Kidney (tissue), 14 donors: ENCODE measurements around the gene NGDN. TPM values are rescaled to one million over a fixed set of nuclear protein-coding genes. Genes with fewer than 3 reads are reported as not detected.

Experiments used
- DNase-seq, 5 donors: peaks; one replicate each; pipeline ENCODE4 v3.0.0-alpha.2; 2013 to 2020
- FAIRE-seq: peaks from 2 replicates; lab custom pipeline; 2012; peaks lifted over from hg19 to GRCh38; lab: Jason Lieb, UNC
- H3K27ac ChIP-seq, 2 donors: one replicate each; pipeline ENCODE4 v1.7.0; 2013; ENCODE audit warnings: low read depth in 2 of 2, low read length in 2 of 2, inconsistent platforms in 1 of 2
- H3K27me3 ChIP-seq: one replicate; pipeline ENCODE4 v1.7.1; 2013; ENCODE audit warnings: low read length, inconsistent platforms; ENCODE audit not compliant: control insufficient read depth, insufficient read depth
- H3K36me3 ChIP-seq, 3 donors: one replicate each; pipeline versions ENCODE4 v1.7.0 to v1.7.1; 2013; ENCODE audit warnings: low read length in 3 of 3, control low read depth in 1 of 3, inconsistent platforms in 1 of 3; ENCODE audit not compliant: insufficient read depth in 3 of 3, control insufficient read depth in 2 of 3
- H3K4me1 ChIP-seq, 3 donors: one replicate each; pipeline versions ENCODE4 v1.7.0 to v1.7.1; 2013; ENCODE audit warnings: low read length in 3 of 3, inconsistent platforms in 1 of 3, low read depth in 1 of 3; ENCODE audit not compliant: control insufficient read depth in 2 of 3, insufficient read depth in 2 of 3
- H3K4me3 ChIP-seq, 3 donors: one replicate each; pipeline versions ENCODE4 v1.7.0 to v1.8.1; 2013; ENCODE audit warnings: low read length in 3 of 3, control low read depth in 1 of 3, inconsistent platforms in 1 of 3
- H3K9ac ChIP-seq, 3 donors: one replicate each; pipeline versions ENCODE4 v1.7.0 to v1.7.1; 2013; ENCODE audit warnings: low read length in 3 of 3, control low read depth in 1 of 3, inconsistent platforms in 1 of 3
- H3K9me3 ChIP-seq, 3 donors: one replicate each; pipeline versions ENCODE4 v1.7.0 to v1.7.1; 2013; ENCODE audit warnings: low read length in 3 of 3, control low read depth in 1 of 3, inconsistent platforms in 1 of 3; ENCODE audit not compliant: control insufficient read depth in 2 of 3, insufficient read depth in 1 of 3
- intact Hi-C: fragments of 100-400 bp; cut with DNase I; formaldehyde crosslinking; loops from one replicate; pipeline ENCODE4 v1.11.1; 2022
- polyA plus RNA-seq: library from polyadenylated mRNA; stranded (reverse); fragments of 350-450 nt; fragmentation: Illumina TruSeq; extraction: RNeasy Lipid Tissue Mini Kit (QIAGEN cat#74804); gene quantifications from one replicate; pipeline ENCODE4 v1.2.3, GENCODE V29; 2014; ENCODE audit warnings: low read depth, low replicate concordance; ENCODE audit not compliant: insufficient read depth
- total RNA-seq: library from RNA; stranded (reverse); fragmentation: NEBNext Ultra II Directional; extraction: Animal tissue kit (Norgen Biotek cat#: 25700); gene quantifications from one replicate; pipeline ENCODE4 v1.2.1, GENCODE V29; 2021
- TF ChIP-seq, protein P1 (sequence below): IDR thresholded peaks from 3 replicates; pipeline ENCODE4 v1.5.1; 2012; ENCODE audit warnings: mild to moderate bottlenecking, moderate library complexity, borderline replicate concordance; ENCODE audit not compliant: insufficient read depth; ENCODE audit errors: extremely low read depth
- donor health status: control.
- donor health status: control.
- donor health status: control.
- donor health status: control.
- donor health status: control.
- donor health status: DM: yes; HTN: yes; CAD: no.
- donor health status: Normal renal cell carcinoma (clear cell type).

The NGDN gene
- total and polyA plus RNA-seq, 2 donors from 2014 or later, result 35.6 to 37.6 TPM

DNA sequence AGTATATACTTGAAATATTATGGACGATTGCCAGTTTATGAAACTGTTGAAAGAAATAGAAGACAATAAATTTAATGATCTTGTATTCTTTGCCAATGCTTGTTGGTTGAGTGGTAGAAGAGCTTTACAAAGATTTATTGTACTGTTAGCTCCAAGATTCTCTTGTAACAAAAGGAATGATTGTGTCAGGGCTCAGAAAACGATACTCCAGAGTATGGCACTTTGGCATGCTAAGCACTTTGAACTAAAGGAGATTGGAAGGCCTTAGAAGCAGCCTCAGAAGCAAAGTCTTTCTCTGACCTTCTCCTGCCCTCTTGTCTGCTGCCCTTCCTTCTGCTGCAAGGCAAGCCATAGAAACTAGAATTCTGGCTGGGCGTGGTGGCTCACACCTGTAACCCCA is 4.2 kb upstream of the NGDN start:
- intact Hi-C loops, result no loop called here
- peaks cover 0 to 8% (median 4%) of the 10 kb centered on the region in 3 donors for H3K4me1 ChIP-seq
- no peaks in the 10 kb centered on the region for H3K9me3 ChIP-seq
- no peak overlapping the region for H3K9ac ChIP-seq
- no peaks in the 10 kb centered on the region for H3K36me3 ChIP-seq
- H3K27ac ChIP-seq, result no peak overlapping the region
- TF ChIP-seq, protein P1, sequence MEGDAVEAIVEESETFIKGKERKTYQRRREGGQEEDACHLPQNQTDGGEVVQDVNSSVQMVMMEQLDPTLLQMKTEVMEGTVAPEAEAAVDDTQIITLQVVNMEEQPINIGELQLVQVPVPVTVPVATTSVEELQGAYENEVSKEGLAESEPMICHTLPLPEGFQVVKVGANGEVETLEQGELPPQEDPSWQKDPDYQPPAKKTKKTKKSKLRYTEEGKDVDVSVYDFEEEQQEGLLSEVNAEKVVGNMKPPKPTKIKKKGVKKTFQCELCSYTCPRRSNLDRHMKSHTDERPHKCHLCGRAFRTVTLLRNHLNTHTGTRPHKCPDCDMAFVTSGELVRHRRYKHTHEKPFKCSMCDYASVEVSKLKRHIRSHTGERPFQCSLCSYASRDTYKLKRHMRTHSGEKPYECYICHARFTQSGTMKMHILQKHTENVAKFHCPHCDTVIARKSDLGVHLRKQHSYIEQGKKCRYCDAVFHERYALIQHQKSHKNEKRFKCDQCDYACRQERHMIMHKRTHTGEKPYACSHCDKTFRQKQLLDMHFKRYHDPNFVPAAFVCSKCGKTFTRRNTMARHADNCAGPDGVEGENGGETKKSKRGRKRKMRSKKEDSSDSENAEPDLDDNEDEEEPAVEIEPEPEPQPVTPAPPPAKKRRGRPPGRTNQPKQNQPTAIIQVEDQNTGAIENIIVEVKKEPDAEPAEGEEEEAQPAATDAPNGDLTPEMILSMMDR, result no peak
- no peaks in the 10 kb centered on the region for H3K27me3 ChIP-seq
- FAIRE-seq, result no peak
- DNase-seq, result no peak
- H3K4me3 ChIP-seq, result no peak overlapping the region

DNA sequence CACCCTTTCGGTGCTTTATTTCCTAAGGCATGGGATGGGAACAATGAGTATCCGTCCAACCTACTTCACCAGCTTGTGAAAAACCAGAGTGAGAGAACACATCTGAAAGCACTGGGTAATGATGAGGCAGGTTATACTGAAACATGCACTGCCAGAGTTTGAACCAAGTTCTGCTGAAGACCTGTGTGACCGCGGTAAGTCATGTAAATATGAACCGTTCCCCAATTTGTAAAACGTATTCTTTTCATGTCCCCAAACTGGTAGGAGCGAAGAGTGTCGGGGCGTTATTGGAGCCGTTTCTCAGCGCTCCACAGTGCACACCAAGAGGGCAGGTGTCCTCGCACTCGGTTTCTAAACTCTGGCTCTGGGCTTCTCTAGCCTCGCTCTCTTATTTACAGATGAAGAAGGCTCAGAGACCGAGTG is 788 bp upstream of the NGDN start:
- TF ChIP-seq, protein P1, result no peak
- no peaks in the 10 kb centered on the region for H3K27me3 ChIP-seq
- peak overlapping the region; percentile 47 to 56 for H3K27ac ChIP-seq
- peak overlapping the region in 2 of 3 donors; percentile 35 to 40 for H3K9ac ChIP-seq
- intact Hi-C loops, result no loop called here
- H3K36me3 ChIP-seq, result peaks cover 3 to 13% (median 6%) of the 10 kb centered on the region in 3 donors
- H3K9me3 ChIP-seq, result no peaks in the 10 kb centered on the region
- H3K4me3 ChIP-seq, result peak overlapping the region; percentile 72 to 99 (median 92)
- peaks cover 0 to 10% (median 5%) of the 10 kb centered on the region in 3 donors for H3K4me1 ChIP-seq
- FAIRE-seq (no peak), DNase-seq (no peak)

DNA sequence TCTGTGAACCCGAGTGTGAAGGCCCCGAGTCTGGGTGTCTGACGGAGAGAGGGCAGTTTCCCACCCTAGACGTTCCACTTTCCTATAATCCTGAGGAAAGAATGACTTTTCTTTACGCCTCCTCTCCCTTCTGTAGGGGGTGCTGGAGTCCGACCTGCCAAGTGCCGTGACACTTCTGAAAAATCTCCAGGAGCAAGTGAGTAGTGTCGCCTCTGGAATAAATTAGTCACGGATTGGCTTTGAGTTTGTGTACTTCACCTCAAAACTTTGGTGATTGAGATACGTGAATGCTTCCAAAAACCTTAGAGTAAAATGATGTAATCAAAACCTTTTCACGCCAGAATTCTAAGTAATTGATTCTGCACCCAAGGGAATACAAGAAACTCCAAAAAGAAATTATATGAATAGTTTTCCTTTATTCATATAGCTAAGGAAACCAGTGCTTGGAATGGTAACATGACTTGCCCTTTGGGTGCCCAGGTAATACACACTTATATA is 452 bp downstream of the NGDN start:
- no peak for DNase-seq
- intact Hi-C loops, result loop anchor here (5.0 kb wide), 1 partner anchor 92 kb away; no protein-coding TSS in a partner anchor
- TF ChIP-seq, protein P1, result no peak
- FAIRE-seq, result no peak
- H3K27me3 ChIP-seq, result no peaks in the 10 kb centered on the region
- H3K9me3 ChIP-seq, result no peaks in the 10 kb centered on the region
- peak overlapping the region; percentile 94 to 100 (median 99) for H3K9ac ChIP-seq
- peaks cover 6 to 17% (median 6%) of the 10 kb centered on the region in 3 donors for H3K36me3 ChIP-seq
- H3K4me1 ChIP-seq, result peaks cover 0 to 10% (median 5%) of the 10 kb centered on the region in 3 donors
- peak overlapping the region; percentile 92 to 100 (median 99) for H3K4me3 ChIP-seq
- H3K27ac ChIP-seq, result peak overlapping the region; percentile 60 to 84
